HG03108 (cell line): ENCODE data around the gene EGLN3.
"Not testable (repeated sequence)": the region's sequence is repeated elsewhere in the genome, so short reads cannot be mapped to it uniquely, and the experiment has no call there.

ENCODE experiments used
- ATAC-seq: cut with Tn5 transposase; IDR thresholded peaks from one replicate; pipeline ENCODE4 v1.9.1; 2021; ENCODE audit warnings: moderate library complexity; ENCODE audit not compliant: unreplicated experiment

Gene EGLN3

GRCh38 chr14:33938131-33938949, 12.5 kb downstream of the EGLN3 start:
- no peak for ATAC-seq

- no peak for ATAC-seq
Measured at GRCh38 chr14:33936391-33936790, 14.5 kb downstream of the EGLN3 start.

GRCh38 chr14:33934938-33935337, 15.9 kb downstream of the EGLN3 start:
- no peak for ATAC-seq

GRCh38 chr14:33934043-33934750, 16.7 kb downstream of the EGLN3 start:
- ATAC-seq = no peak

GRCh38 chr14:33933386-33933933, 17.4 kb downstream of the EGLN3 start:
- ATAC-seq = no peak

GRCh38 chr14:33932576-33933345, 18.1 kb downstream of the EGLN3 start:
- ATAC-seq = no peak

- ATAC-seq = no peak
Measured at GRCh38 chr14:33932033-33932432, 18.8 kb downstream of the EGLN3 start.

GRCh38 chr14:33931461-33931860, 19.4 kb downstream of the EGLN3 start:
- no peak for ATAC-seq

GRCh38 chr14:33930439-33930838, 20.4 kb downstream of the EGLN3 start:
- no peak for ATAC-seq

GRCh38 chr14:33929799-33930408, 21.0 kb downstream of the EGLN3 start:
- no peak for ATAC-seq

- ATAC-seq = no peak
Measured at GRCh38 chr14:33928895-33929294, 22.0 kb downstream of the EGLN3 start.

GRCh38 chr14:33927944-33928343, 22.9 kb downstream of the EGLN3 start:
- no peak for ATAC-seq

GRCh38 chr14:33926967-33927366, 23.9 kb downstream of the EGLN3 start:
- ATAC-seq = not testable (repeated sequence)

GRCh38 chr14:33925946-33926345, 24.9 kb downstream of the EGLN3 start:
- ATAC-seq = no peak

- no peak for ATAC-seq
Measured at GRCh38 chr14:33925235-33925634, 25.6 kb downstream of the EGLN3 start.

GRCh38 chr14:33924566-33925100, 26.2 kb downstream of the EGLN3 start:
- ATAC-seq = no peak

GRCh38 chr14:33922125-33922524, 28.7 kb downstream of the EGLN3 start:
- ATAC-seq = no peak

GRCh38 chr14:33918256-33918655, 32.6 kb downstream of the EGLN3 start:
- ATAC-seq = no peak

GRCh38 chr14:33917661-33918060, 33.2 kb downstream of the EGLN3 start:
- no peak for ATAC-seq
